A549 (cell line): ENCODE data around the gene SND1.

Source experiments
- CTCF ChIP-seq: fragments of >200 bp; sonication (Bioruptor Twin); formaldehyde crosslinking; IDR thresholded peaks from 3 replicates; pipeline ENCODE4 v1.5.1; 2016
- EHMT2 ChIP-seq: fragments of 200-600 bp; sonication (generic); IDR thresholded peaks from 2 replicates; pipeline ENCODE4 v1.6.1; 2016; ENCODE audit warnings: antibody characterized with exemption, low read depth, mild to moderate bottlenecking, moderate library complexity
- HOXA7 ChIP-seq: fragments of 250-450 bp; sonication (Bioruptor Pico); IDR thresholded peaks from 2 replicates; pipeline ENCODE4 v1.5.0; 2020; ENCODE audit warnings: mild to moderate bottlenecking, moderate library complexity
- JUNB ChIP-seq: fragments of >200 bp; sonication (Bioruptor Twin); formaldehyde crosslinking; IDR thresholded peaks from 2 replicates; pipeline ENCODE4 v1.6.1; 2016
- MAX ChIP-seq: IDR thresholded peaks from 2 replicates; pipeline ENCODE4 v1.6.1; 2012
- POLR2A ChIP-seq: IDR thresholded peaks from 2 replicates; pipeline ENCODE4 v1.6.1; 2012; ENCODE audit warnings: mild to moderate bottlenecking, low read length
- RCOR1 ChIP-seq: fragments of 150-350 bp; IDR thresholded peaks from 2 replicates; pipeline ENCODE4 v1.6.1; 2014; ENCODE audit warnings: antibody characterized with exemption, low read length, low read depth
- REST ChIP-seq: fragments of 200-600 bp; sonication (generic); IDR thresholded peaks from 2 replicates; pipeline ENCODE4 v1.6.1; 2016; ENCODE audit warnings: antibody characterized with exemption, mild to moderate bottlenecking, moderate library complexity
- RFX5 ChIP-seq: fragments of 450-650 bp; IDR thresholded peaks from 2 replicates; pipeline ENCODE4 v1.7.1; 2014; ENCODE audit warnings: antibody characterized with exemption, mild to moderate bottlenecking, moderate library complexity
- USF2 ChIP-seq: fragments of 450-650 bp; IDR thresholded peaks from 2 replicates; pipeline ENCODE4 v1.6.1; 2014; ENCODE audit warnings: antibody characterized with exemption

- TF ChIP-seq CTCF = no peak
- TF ChIP-seq POLR2A = no peak
- TF ChIP-seq USF2 = no peak
- no peak for TF ChIP-seq REST
- TF ChIP-seq RFX5 = no peak
- TF ChIP-seq HOXA7 (CRISPR knock-in tag) = no peak
- no peak for TF ChIP-seq JUNB
- no peak for TF ChIP-seq EHMT2
- TF ChIP-seq MAX = no peak
- TF ChIP-seq RCOR1 = no peak
These were observed 458.8 kb downstream of the SND1 start for GRCh38 chr7:128110641-128111364.
